HepG2 (cell line): ENCODE measurements around the gene COA5. TPM values are rescaled to one million over a fixed set of nuclear protein-coding genes. Genes with fewer than 3 reads are reported as not detected.
A peak's percentile ranks its signal among the peaks of the same experiment; 100 is the strongest.

Source experiments
- ATAC-seq: fragments of 200-7000 bp; cut with Tn5 transposase; 3 replicates; pipeline ENCODE4 v1.9.1; 2020; ENCODE audit warnings: mild to moderate bottlenecking, moderate library complexity
- BruUV-seq: library from RNA; stranded (reverse); fragments of 400-500 nt; replicated peaks from 2 replicates; lab custom pipeline; 2021; lab: Mats Ljungman, UMichigan
- CTCF ChIA-PET: fragments of 300-600 bp; formaldehyde crosslinking; extraction: SDS; loops from one replicate; lab custom pipeline; 2021; ENCODE audit warnings: low total read pairs, inconsistent platforms, low intra/inter-chr PET ratio; lab: Yijun Ruan, JAX
- POLR2A ChIA-PET: fragments of 350-600 bp; sonication (Branson Sonifier 250); formaldehyde crosslinking; loops from one replicate; lab custom pipeline; 2020; ENCODE audit warnings: antibody characterized with exemption, inconsistent platforms; lab: Yijun Ruan, JAX
- DNase-seq: peaks from one replicate; pipeline ENCODE4 v3.0.0-alpha.2; 2015; ENCODE audit warnings: low spot score
- FAIRE-seq: peaks from 3 replicates; lab custom pipeline; 2011; peaks lifted over from hg19 to GRCh38; lab: Jason Lieb, UNC
- H2AFZ ChIP-seq: one replicate; pipeline ENCODE4 v1.6.1; 2011; ENCODE audit warnings: low read length, inconsistent platforms
- H3K27ac ChIP-seq: fragments of 300-600 bp; 3 replicates; pipeline ENCODE4 v1.8.0; 2011; ENCODE audit warnings: mixed run types, mild to moderate bottlenecking, mixed read lengths, low read length, inconsistent platforms; ENCODE audit not compliant: insufficient read depth; ENCODE audit errors: extremely low read length
- H3K27me3 ChIP-seq, 2 experiments: fragments of 200-600 bp in 1 of 2; 2 replicates in 1 of 2; 3 replicates in 1 of 2; pipeline versions ENCODE4 v1.6.0 to v1.8.0; 2011; ENCODE audit warnings: low read length in 2 of 2, mild to moderate bottlenecking in 2 of 2, moderate library complexity in 2 of 2, inconsistent platforms in 1 of 2; ENCODE audit not compliant: insufficient read depth in 2 of 2, control insufficient read depth in 1 of 2
- H3K36me3 ChIP-seq, 2 experiments: fragments of 200-600 bp in 1 of 2; replicated peaks in 1 of 2; 2 replicates in 1 of 2; 3 replicates in 1 of 2; pipeline versions ENCODE4 v1.5.1 to v1.8.0; 2011; ENCODE audit warnings: low read length in 2 of 2, inconsistent platforms in 1 of 2; ENCODE audit not compliant: insufficient read depth in 2 of 2, control insufficient read depth in 1 of 2
- H3K4me1 ChIP-seq: 2 replicates; pipeline ENCODE4 v1.5.1; 2012; ENCODE audit warnings: low read length, inconsistent platforms; ENCODE audit not compliant: insufficient read depth
- H3K4me2 ChIP-seq: 2 replicates; pipeline ENCODE4 v1.6.0; 2011; ENCODE audit warnings: low read depth, low read length, inconsistent platforms
- H3K4me3 ChIP-seq, 3 experiments: fragments of 200-600 bp in 1 of 3; sonication (generic), shearing (Covaris generic) in 1 of 3; replicated peaks in 1 of 3; 2 replicates each; pipeline ENCODE4 v1.5.1; 2011 to 2016; ENCODE audit warnings: low read length in 3 of 3, inconsistent platforms in 2 of 3, low read depth in 2 of 3, mild to moderate bottlenecking in 2 of 3, control low read depth in 1 of 3, mixed read lengths in 1 of 3; ENCODE audit not compliant: insufficient read depth in 1 of 3
- H3K79me2 ChIP-seq: one replicate; pipeline ENCODE4 v1.6.1; 2011; ENCODE audit warnings: low read length, inconsistent platforms; ENCODE audit not compliant: insufficient read depth
- H3K9ac ChIP-seq: 2 replicates; pipeline ENCODE4 v1.6.0; 2011; ENCODE audit warnings: mild to moderate bottlenecking, low read depth, low read length, inconsistent platforms; ENCODE audit not compliant: insufficient read depth
- H3K9me3 ChIP-seq: 2 replicates; pipeline ENCODE4 v1.5.1; 2012; ENCODE audit warnings: mild to moderate bottlenecking, low read length
- H4K20me1 ChIP-seq: 2 replicates; pipeline ENCODE4 v1.6.0; 2011; ENCODE audit warnings: inconsistent platforms, mild to moderate bottlenecking, low read length, moderate library complexity; ENCODE audit not compliant: insufficient read depth
- BCL6 ChIP-seq: IDR thresholded peaks from 2 replicates; pipeline ENCODE4 v1.6.1; 2016; ENCODE audit warnings: missing genetic modification reagents, missing compliant biosample characterization
- CEBPG ChIP-seq: IDR thresholded peaks from 2 replicates; pipeline ENCODE4 v1.6.1; 2016
- EEA1 ChIP-seq: sonication (generic); formaldehyde crosslinking; IDR thresholded peaks from 2 replicates; pipeline ENCODE4 v1.5.1; 2020; ENCODE audit warnings: mild to moderate bottlenecking, missing genetic modification reagents, borderline replicate concordance
- GABPB1 ChIP-seq: IDR thresholded peaks from 2 replicates; pipeline ENCODE4 v1.6.1; 2016; ENCODE audit warnings: mild to moderate bottlenecking, missing genetic modification reagents, moderate library complexity, missing compliant biosample characterization
- HMG20A ChIP-seq: IDR thresholded peaks from 2 replicates; pipeline ENCODE4 v1.6.1; 2016; ENCODE audit warnings: borderline replicate concordance
- HOXA3 ChIP-seq: sonication (generic); formaldehyde crosslinking; IDR thresholded peaks from 2 replicates; pipeline ENCODE4 v1.5.0; 2020; ENCODE audit warnings: missing genetic modification reagents
- MTF2 ChIP-seq: sonication (generic); formaldehyde crosslinking; IDR thresholded peaks from 2 replicates; pipeline ENCODE4 v1.5.0; 2020; ENCODE audit warnings: missing genetic modification reagents, borderline replicate concordance
- ZBTB38 ChIP-seq: sonication (generic); formaldehyde crosslinking; IDR thresholded peaks from 2 replicates; pipeline ENCODE4 v1.5.1; 2020; ENCODE audit warnings: mild to moderate bottlenecking, missing genetic modification reagents
- ZHX2 ChIP-seq, 2 experiments: sonication (generic) in 1 of 2; formaldehyde crosslinking in 1 of 2; IDR thresholded peaks; 2 replicates each; pipeline versions ENCODE4 v1.6.1 to v1.9.0; 2014 to 2022; ENCODE audit warnings: antibody characterized with exemption in 1 of 2, borderline replicate concordance in 1 of 2, inconsistent platforms in 1 of 2, low read depth in 1 of 2, missing genetic modification reagents in 1 of 2
- ZKSCAN1 ChIP-seq: fragments of 150-350 bp; IDR thresholded peaks from 2 replicates; pipeline ENCODE4 v1.6.1; 2014; ENCODE audit warnings: low read length
- ZNF205 ChIP-seq: IDR thresholded peaks from 2 replicates; pipeline ENCODE4 v1.6.1; 2018; ENCODE audit warnings: missing biosample characterization, missing genetic modification reagents
- ZNF362 ChIP-seq: sonication (generic); formaldehyde crosslinking; IDR thresholded peaks from 2 replicates; pipeline ENCODE4 v1.4.0; 2020; ENCODE audit warnings: missing genetic modification reagents, mild to moderate bottlenecking, borderline replicate concordance
- ZNF501 ChIP-seq: sonication (generic); formaldehyde crosslinking; IDR thresholded peaks from 2 replicates; pipeline ENCODE4 v1.5.1; 2020; ENCODE audit warnings: mild to moderate bottlenecking, moderate library complexity, missing genetic modification reagents
- ZNF737 ChIP-seq: sonication (generic); formaldehyde crosslinking; IDR thresholded peaks from 2 replicates; pipeline ENCODE4 v1.5.0; 2020; ENCODE audit warnings: missing genetic modification reagents, mild to moderate bottlenecking, borderline replicate concordance
- WGBS: methylation state at CpG from one replicate; pipeline ENCODE4 v1.1.6; 2017; ENCODE audit warnings: low lambda C conversion rate; 5-methylcytosine and 5-hydroxymethylcytosine counted together
- in situ Hi-C: cut with HindIII; loops from 2 replicates; pipeline ENCODE4 v1.10.0; 2017; ENCODE audit warnings: low pct_unique_long_range_greater_than_20kb; ENCODE audit not compliant: extremely low pct_ligation_motif_present
- intact Hi-C: fragments of 100-400 bp; cut with micrococcal nuclease; formaldehyde crosslinking; loops from one replicate; pipeline ENCODE4 v1.10.0; 2022; ENCODE audit not compliant: unreplicated experiment
- polyA plus RNA-seq, 8 experiments: library from polyadenylated mRNA; depleted of rRNA in 3 of 8; stranded (reverse) in 7 of 8; unstranded in 1 of 8; fragments of >200 nt; fragmentation: Illumina TruSeq in 4 of 8; extraction: Trizol in 4 of 8; gene quantifications; 2 replicates each; pipeline versions ENCODE4 v1.2.1 to v1.2.3, GENCODE V29; 2011 to 2016; ENCODE audit warnings: low read depth in 4 of 8, missing spikeins in 1 of 8, mixed read lengths in 1 of 8; ENCODE audit not compliant: insufficient read depth in 1 of 8
- total RNA-seq, 5 experiments: library from RNA; depleted of rRNA; stranded (reverse); fragments of >200 nt; fragmentation: Illumina TruSeq; extraction: Trizol; gene quantifications; 2 replicates each; pipeline ENCODE4 v1.2.3, GENCODE V29; 2016; ENCODE audit warnings: low read depth in 1 of 5
- TF ChIP-seq, protein P1 (sequence below): sonication (generic); formaldehyde crosslinking; IDR thresholded peaks from 2 replicates; pipeline ENCODE4 v1.5.1; 2020; ENCODE audit warnings: mild to moderate bottlenecking, missing genetic modification reagents, moderate library complexity

Gene COA5
- total and polyA plus RNA-seq, 2 of the 13 experiments (the other 11 are each of a cell fraction or from before 2014, with no cell fraction given), result 43.6 to 64.5 TPM

DNA sequence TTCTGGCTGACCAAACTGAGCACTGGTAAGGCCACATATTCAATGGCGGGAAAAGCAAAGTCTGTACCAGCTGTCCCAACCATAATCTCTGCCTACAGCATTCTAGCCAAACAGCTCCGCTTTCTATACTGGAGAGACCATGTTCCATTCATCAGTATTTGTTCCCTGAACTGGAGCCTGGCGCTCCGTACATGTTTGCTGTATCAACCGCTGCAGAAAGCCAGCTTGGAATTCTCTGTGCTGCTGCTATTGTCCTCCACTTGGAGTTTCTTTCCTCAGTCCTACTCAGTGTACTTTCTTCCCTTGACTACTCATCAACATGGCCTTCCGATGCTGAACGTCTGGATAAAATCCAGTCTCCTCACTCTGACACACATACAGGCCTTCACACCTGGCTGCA is 1.9 kb downstream of the COA5 start:
- H3K4me1 ChIP-seq, result peaks cover 40% of the 10 kb centered on the region
- no peaks in the 10 kb centered on the region; a peak in 1 of 5 replicates for H3K27me3 ChIP-seq
- FAIRE-seq (no peak), DNase-seq (no peak), ATAC-seq (no peak)
- in situ Hi-C loops, result no loop called here
- BruUV-seq, result no TSS peak
- peak overlapping the region; percentile 87 for H3K4me2 ChIP-seq
- H3K9me3 ChIP-seq, result no peaks in the 10 kb centered on the region
- H3K36me3 ChIP-seq, result peaks cover 4 to 18% of the 10 kb centered on the region in 2 experiments
- ChIA-PET POLR2A (interaction anchor here (2.2 kb wide), 1 partner anchor 22 kb away, joined by 5 read pairs; no protein-coding TSS in a partner anchor), CTCF (no interaction called here)
- H3K79me2 ChIP-seq, result peaks cover 69% of the 10 kb centered on the region
- H2AFZ ChIP-seq, result no peak overlapping the region
- WGBS, result 91% methylated on average over 7 of the region's 7 CpGs
- H3K4me3 ChIP-seq, result peak overlapping the region in 2 of 3 experiments; percentile 95 to 97; a peak in 1 of 6 replicates
- H4K20me1 ChIP-seq, result peaks cover 4% of the 10 kb centered on the region
- intact Hi-C loops, result loop anchor here (5.0 to 10.0 kb wide), 2 partner anchors 162 to 731 kb away; partner anchors contain the start of genes EIF5B, INPP4A and TXNDC9
- H3K9ac ChIP-seq, result peak overlapping the region; percentile 99; the same call in 1 of the 2 replicates
- no peak overlapping the region for H3K27ac ChIP-seq
- TF ChIP-seq, protein P1, sequence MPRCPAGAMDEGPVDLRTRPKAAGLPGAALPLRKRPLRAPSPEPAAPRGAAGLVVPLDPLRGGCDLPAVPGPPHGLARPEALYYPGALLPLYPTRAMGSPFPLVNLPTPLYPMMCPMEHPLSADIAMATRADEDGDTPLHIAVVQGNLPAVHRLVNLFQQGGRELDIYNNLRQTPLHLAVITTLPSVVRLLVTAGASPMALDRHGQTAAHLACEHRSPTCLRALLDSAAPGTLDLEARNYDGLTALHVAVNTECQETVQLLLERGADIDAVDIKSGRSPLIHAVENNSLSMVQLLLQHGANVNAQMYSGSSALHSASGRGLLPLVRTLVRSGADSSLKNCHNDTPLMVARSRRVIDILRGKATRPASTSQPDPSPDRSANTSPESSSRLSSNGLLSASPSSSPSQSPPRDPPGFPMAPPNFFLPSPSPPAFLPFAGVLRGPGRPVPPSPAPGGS (CRISPR knock-in tag), result no peak
- TF ChIP-seq ZKSCAN1 (0 out of 2 replicates have a peak, but pooled peaks have one; percentile 8), ZNF362 (no peak), EEA1 (CRISPR knock-in tag) (no peak), ZBTB38 (0 out of 2 replicates have a peak, but pooled peaks have one; percentile 64), MTF2 (CRISPR knock-in tag) (no peak), ZNF501 (0 out of 2 replicates have a peak, but pooled peaks have one; percentile 33), ZNF737 (no peak), HMG20A (CRISPR knock-in tag) (no peak), HOXA3 (CRISPR knock-in tag) (no peak), ZHX2 (IDR thresholded peaks at IDR 0.05; ENCODE audit: low read depth) (no peak), ZHX2 (CRISPR knock-in tag; IDR thresholded peaks at IDR 0.05; ENCODE audit: borderline replicate concordance) (no peak), BCL6 (CRISPR knock-in tag) (no peak), ZNF205 (no peak), CEBPG (CRISPR knock-in tag) (no peak), GABPB1 (CRISPR knock-in tag) (no peak)
